ENCODE results near the gene LETMD1.

The LETMD1 gene

DNA sequence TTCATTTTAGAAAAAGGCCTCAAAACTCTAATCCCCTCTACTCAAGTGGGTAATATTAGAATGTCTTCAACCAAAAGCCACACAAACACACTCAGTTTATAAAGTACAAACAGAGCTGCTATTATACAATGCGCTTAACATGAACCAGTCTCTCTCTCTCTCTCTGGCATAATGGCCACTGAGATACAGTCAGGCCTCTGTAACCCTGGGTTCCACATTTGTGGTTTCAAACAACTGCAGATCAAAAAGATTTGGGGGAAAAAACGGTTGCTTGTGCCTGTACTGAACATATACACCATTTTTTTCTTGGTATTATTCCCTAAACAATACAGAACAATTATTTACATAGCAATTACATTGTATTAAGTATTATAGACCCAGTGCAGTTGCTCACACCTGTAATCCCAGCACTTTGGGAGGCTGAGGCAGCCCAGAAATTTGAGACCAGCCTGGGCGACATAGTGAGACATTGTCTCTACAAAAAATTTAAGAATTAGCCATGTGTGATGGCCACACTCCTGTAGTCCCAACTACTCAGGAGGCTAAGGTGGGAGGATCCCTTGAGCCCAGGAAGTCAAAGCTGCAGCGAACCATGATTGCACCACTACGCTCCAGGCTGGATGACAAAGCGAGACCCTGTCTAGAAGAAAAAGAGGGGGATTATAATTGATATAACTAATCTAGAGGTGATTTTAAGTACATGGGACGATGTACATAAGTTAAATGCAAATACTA is 27.5 kb upstream of the LETMD1 start:
- WGBS = 97% methylated on average over 3 of the region's 7 CpGs
- Histone ChIP-seq H4K8ac (ENCODE audit: low read length) (no peak overlapping the region), H2BK120ac (ENCODE audit: low read depth, low read length) (no peak overlapping the region), H3K27me3 (ENCODE audit: control insufficient read depth in 1 of 2, insufficient read depth in 1 of 2, low read length in 2 of 2) (no peaks in the 10 kb centered on the region), H3K36me3 (ENCODE audit: control insufficient read depth in 1 of 2, insufficient read depth in 2 of 2, low read depth in 1 of 2, low read length in 2 of 2) (no peaks in the 10 kb centered on the region), H2AK5ac (ENCODE audit: low read length, severe bottlenecking) (no peak overlapping the region), H3K79me1 (replicated peaks; ENCODE audit: low read length, poor library complexity, severe bottlenecking) (peaks cover 8% of the 10 kb centered on the region), H3K9ac (ENCODE audit: low read length) (no peak overlapping the region), H3K4me3 (ENCODE audit: insufficient read depth in 1 of 2, low read depth in 1 of 2, low read length in 2 of 2) (no peak overlapping the region), H2BK5ac (ENCODE audit: low read depth, low read length, poor library complexity, severe bottlenecking) (no peak overlapping the region), H4K91ac (ENCODE audit: low read length) (no peak overlapping the region), H3K23ac (ENCODE audit: low read length in 2 of 2) (no peak overlapping the region), H3K4me1 (ENCODE audit: control insufficient read depth, insufficient read depth, low read depth, low read length) (peaks cover 8% of the 10 kb centered on the region), H3K4me2 (ENCODE audit: low read length, poor library complexity, severe bottlenecking) (no peak overlapping the region), H2AFZ (ENCODE audit: low read depth, low read length) (no peak overlapping the region), H3K9me3 (ENCODE audit: control insufficient read depth, low read length) (no peaks in the 10 kb centered on the region), H3K27ac (ENCODE audit: low read length, poor library complexity, severe bottlenecking) (no peak overlapping the region), H2BK15ac (ENCODE audit: low read depth, poor library complexity, severe bottlenecking) (no peak overlapping the region), H3K4ac (ENCODE audit: low read depth in 1 of 2, low read length in 2 of 2) (no peak overlapping the region), H3K18ac (ENCODE audit: low read depth in 1 of 2, low read length in 2 of 2) (no peak overlapping the region), H2BK12ac (ENCODE audit: low read length in 2 of 2) (no peak overlapping the region), H3K14ac (ENCODE audit: low read length in 2 of 2) (no peak overlapping the region)
- no peak for DNase-seq

DNA sequence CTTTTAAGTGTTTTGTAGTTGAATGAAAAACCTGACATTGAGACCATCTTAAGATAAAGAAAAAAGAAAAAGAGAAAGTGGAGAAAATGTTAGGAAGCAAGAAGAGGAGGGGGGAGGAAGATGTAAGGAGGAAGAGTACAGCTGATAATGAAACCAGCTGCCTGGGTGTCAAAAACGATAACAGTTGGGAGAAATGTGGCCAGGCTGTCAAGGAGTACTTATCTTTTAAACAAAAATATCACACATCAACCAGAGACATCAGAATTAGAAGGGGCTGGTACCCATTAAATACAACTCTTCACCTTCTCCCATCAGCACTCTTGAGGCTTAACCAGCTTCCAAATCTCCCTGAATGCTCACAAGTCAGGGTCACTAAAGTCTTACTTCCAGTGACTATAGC is 26.4 kb upstream of the LETMD1 start:
- no peaks in the 10 kb centered on the region for H3K36me3 ChIP-seq (ENCODE audit: control insufficient read depth in 1 of 2, insufficient read depth in 2 of 2, low read depth in 1 of 2, low read length in 2 of 2)
- no peak overlapping the region for H3K23ac ChIP-seq (ENCODE audit: low read length in 2 of 2)
- H3K9ac ChIP-seq (ENCODE audit: low read length) = no peak overlapping the region
- H4K91ac ChIP-seq (ENCODE audit: low read length) = no peak overlapping the region
- H2BK120ac ChIP-seq (ENCODE audit: low read depth, low read length) = no peak overlapping the region
- no peak overlapping the region for H4K8ac ChIP-seq (ENCODE audit: low read length)
- DNase-seq = no peak
- H3K4me1 ChIP-seq (ENCODE audit: control insufficient read depth, insufficient read depth, low read depth, low read length) = peaks cover 11% of the 10 kb centered on the region
- no peak overlapping the region for H3K27ac ChIP-seq (ENCODE audit: low read length, poor library complexity, severe bottlenecking)
- H3K27me3 ChIP-seq (ENCODE audit: control insufficient read depth in 1 of 2, insufficient read depth in 1 of 2, low read length in 2 of 2) = no peaks in the 10 kb centered on the region
- H3K79me1 ChIP-seq (replicated peaks; ENCODE audit: low read length, poor library complexity, severe bottlenecking) = peaks cover 5% of the 10 kb centered on the region
- H3K4me3 ChIP-seq (ENCODE audit: insufficient read depth in 1 of 2, low read depth in 1 of 2, low read length in 2 of 2) = no peak overlapping the region
- H2BK12ac ChIP-seq (ENCODE audit: low read length in 2 of 2) = no peak overlapping the region
- no peak overlapping the region for H3K4ac ChIP-seq (ENCODE audit: low read depth in 1 of 2, low read length in 2 of 2)
- H3K14ac ChIP-seq (ENCODE audit: low read length in 2 of 2) = no peak overlapping the region
- peak overlapping the region; percentile 86 for H2AK5ac ChIP-seq (ENCODE audit: low read length, severe bottlenecking)
- WGBS = 56% methylated on average over 1 of the region's 1 CpG
- no peak overlapping the region for H2BK5ac ChIP-seq (ENCODE audit: low read depth, low read length, poor library complexity, severe bottlenecking)
- no peaks in the 10 kb centered on the region for H3K9me3 ChIP-seq (ENCODE audit: control insufficient read depth, low read length)
- H3K18ac ChIP-seq (ENCODE audit: low read depth in 1 of 2, low read length in 2 of 2) = no peak overlapping the region
- no peak overlapping the region for H2BK15ac ChIP-seq (ENCODE audit: low read depth, poor library complexity, severe bottlenecking)
- no peak overlapping the region for H3K4me2 ChIP-seq (ENCODE audit: low read length, poor library complexity, severe bottlenecking)
- H2AFZ ChIP-seq (ENCODE audit: low read depth, low read length) = no peak overlapping the region

DNA sequence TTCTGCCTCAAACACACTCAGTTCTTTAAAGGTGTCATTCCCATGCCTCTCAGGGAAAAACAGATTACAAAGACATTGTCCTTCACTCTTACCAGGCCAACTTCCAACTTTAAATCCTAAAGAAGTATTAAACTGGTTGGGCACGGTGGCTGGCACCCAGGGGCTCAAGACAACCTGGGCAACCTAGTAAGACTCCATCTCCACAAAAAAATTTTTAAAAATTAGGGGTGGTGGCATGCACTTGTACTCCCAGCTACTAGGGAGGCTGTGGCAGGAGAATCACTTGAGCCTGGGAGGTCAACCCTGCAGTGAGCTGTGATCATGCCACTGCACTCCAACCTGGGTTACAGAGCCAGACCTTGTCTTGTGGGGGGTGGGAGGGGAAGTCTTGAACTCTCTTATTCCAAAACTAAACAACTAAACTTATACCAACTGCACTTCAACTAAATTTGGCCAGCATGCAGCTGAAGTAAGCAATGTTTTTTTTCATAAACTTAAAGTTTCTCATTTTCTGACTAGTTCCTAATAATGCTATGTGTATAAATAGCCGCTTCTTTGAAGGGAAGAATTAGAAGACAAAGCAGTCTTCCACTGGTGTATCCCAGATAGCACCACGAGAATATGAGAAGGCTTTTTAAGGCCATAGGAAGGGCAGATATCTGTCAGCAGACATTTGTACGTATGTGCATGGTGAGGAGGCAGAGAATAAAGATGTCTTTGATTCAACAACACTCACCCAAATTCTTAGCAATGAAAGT is 24.3 kb upstream of the LETMD1 start:
- Histone ChIP-seq H3K4me1 (ENCODE audit: control insufficient read depth, insufficient read depth, low read depth, low read length) (peaks cover 12% of the 10 kb centered on the region), H2BK5ac (ENCODE audit: low read depth, low read length, poor library complexity, severe bottlenecking) (no peak overlapping the region), H3K27ac (ENCODE audit: low read length, poor library complexity, severe bottlenecking) (peak overlapping the region; percentile 74), H2AFZ (ENCODE audit: low read depth, low read length) (no peak overlapping the region), H3K27me3 (ENCODE audit: control insufficient read depth in 1 of 2, insufficient read depth in 1 of 2, low read length in 2 of 2) (no peaks in the 10 kb centered on the region), H2BK120ac (ENCODE audit: low read depth, low read length) (no peak overlapping the region), H3K14ac (ENCODE audit: low read length in 2 of 2) (no peak overlapping the region), H3K9ac (ENCODE audit: low read length) (peak overlapping the region; percentile 96), H3K4me3 (ENCODE audit: insufficient read depth in 1 of 2, low read depth in 1 of 2, low read length in 2 of 2) (peak overlapping the region in 1 of 2 experiments; percentile 88), H3K4me2 (ENCODE audit: low read length, poor library complexity, severe bottlenecking) (peak overlapping the region; percentile 48), H3K18ac (ENCODE audit: low read depth in 1 of 2, low read length in 2 of 2) (peak overlapping the region in 1 of 2 experiments; percentile 37), H2BK15ac (ENCODE audit: low read depth, poor library complexity, severe bottlenecking) (no peak overlapping the region), H3K79me1 (replicated peaks; ENCODE audit: low read length, poor library complexity, severe bottlenecking) (peaks cover 4% of the 10 kb centered on the region), H3K23ac (ENCODE audit: low read length in 2 of 2) (no peak overlapping the region), H3K9me3 (ENCODE audit: control insufficient read depth, low read length) (no peaks in the 10 kb centered on the region), H4K91ac (ENCODE audit: low read length) (no peak overlapping the region), H3K4ac (ENCODE audit: low read depth in 1 of 2, low read length in 2 of 2) (peak overlapping the region in 1 of 2 experiments; percentile 64), H2BK12ac (ENCODE audit: low read length in 2 of 2) (no peak overlapping the region), H3K36me3 (ENCODE audit: control insufficient read depth in 1 of 2, insufficient read depth in 2 of 2, low read depth in 1 of 2, low read length in 2 of 2) (no peaks in the 10 kb centered on the region), H4K8ac (ENCODE audit: low read length) (peak overlapping the region; percentile 77), H2AK5ac (ENCODE audit: low read length, severe bottlenecking) (peak overlapping the region; percentile 51)
- no peak for DNase-seq
- 94% methylated on average over 4 of the region's 4 CpGs for WGBS

DNA sequence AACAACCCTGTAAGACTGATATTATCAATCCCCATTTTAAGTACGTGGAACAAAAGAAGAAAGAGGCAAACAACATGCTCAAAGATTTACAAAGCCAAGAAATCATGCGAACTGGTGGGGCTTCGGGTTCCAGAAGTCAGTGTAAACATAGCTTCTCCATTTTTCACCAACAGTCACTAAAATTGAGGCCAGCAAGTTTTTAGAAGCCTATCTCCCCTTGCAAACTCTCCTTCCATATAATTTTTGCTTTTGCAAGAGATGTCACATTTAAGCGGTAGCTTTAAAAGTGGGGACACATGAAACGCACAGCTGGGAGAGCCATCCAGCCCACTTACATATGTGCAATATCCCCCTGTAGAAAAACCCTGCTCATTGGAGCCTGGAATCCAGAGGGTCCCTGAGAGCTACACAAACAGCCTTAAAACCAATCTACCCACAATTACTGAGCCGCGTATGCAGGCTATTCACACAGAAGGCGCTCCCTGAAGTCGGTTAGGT is 22.7 kb upstream of the LETMD1 start:
- Histone ChIP-seq H3K4me1 (ENCODE audit: control insufficient read depth, insufficient read depth, low read depth, low read length) (peaks cover 12% of the 10 kb centered on the region), H2BK15ac (ENCODE audit: low read depth, poor library complexity, severe bottlenecking) (peak overlapping the region; percentile 93), H4K8ac (ENCODE audit: low read length) (peak overlapping the region; percentile 94), H3K4me3 (ENCODE audit: insufficient read depth in 1 of 2, low read depth in 1 of 2, low read length in 2 of 2) (peak overlapping the region; percentile 88 to 91), H3K18ac (ENCODE audit: low read depth in 1 of 2, low read length in 2 of 2) (peak overlapping the region; percentile 92 to 97), H3K4ac (ENCODE audit: low read depth in 1 of 2, low read length in 2 of 2) (peak overlapping the region; percentile 24 to 70), H2AFZ (ENCODE audit: low read depth, low read length) (peak overlapping the region; percentile 92), H3K14ac (ENCODE audit: low read length in 2 of 2) (no peak overlapping the region), H3K79me1 (replicated peaks; ENCODE audit: low read length, poor library complexity, severe bottlenecking) (peaks cover 4% of the 10 kb centered on the region), H3K27me3 (ENCODE audit: control insufficient read depth in 1 of 2, insufficient read depth in 1 of 2, low read length in 2 of 2) (peaks cover 4 to 7% of the 10 kb centered on the region in 2 experiments), H2BK120ac (ENCODE audit: low read depth, low read length) (peak overlapping the region; percentile 42), H2AK5ac (ENCODE audit: low read length, severe bottlenecking) (no peak overlapping the region), H4K91ac (ENCODE audit: low read length) (peak overlapping the region; percentile 88), H3K23ac (ENCODE audit: low read length in 2 of 2) (no peak overlapping the region), H3K9ac (ENCODE audit: low read length) (peak overlapping the region; percentile 96), H3K4me2 (ENCODE audit: low read length, poor library complexity, severe bottlenecking) (peak overlapping the region; percentile 90), H2BK5ac (ENCODE audit: low read depth, low read length, poor library complexity, severe bottlenecking) (peak overlapping the region; percentile 19), H2BK12ac (ENCODE audit: low read length in 2 of 2) (no peak overlapping the region), H3K27ac (ENCODE audit: low read length, poor library complexity, severe bottlenecking) (peak overlapping the region; percentile 74), H3K36me3 (ENCODE audit: control insufficient read depth in 1 of 2, insufficient read depth in 2 of 2, low read depth in 1 of 2, low read length in 2 of 2) (no peaks in the 10 kb centered on the region), H3K9me3 (ENCODE audit: control insufficient read depth, low read length) (no peaks in the 10 kb centered on the region)
- no peak for DNase-seq
- 17% methylated on average over 9 of the region's 9 CpGs for WGBS
